Duodenal mucosa (tissue), 2 donors: ENCODE measurements around the gene KRIT1.
A peak's percentile ranks its signal among the peaks of the same experiment; 100 is the strongest.

ENCODE experiments used
- H3K27ac ChIP-seq: one replicate; pipeline ENCODE4 v1.7.0; 2013; ENCODE audit warnings: low read depth, low read length
- H3K27me3 ChIP-seq, 2 donors: one replicate each; pipeline ENCODE4 v1.7.0; 2013; ENCODE audit warnings: low read length in 2 of 2, control low read depth in 1 of 2; ENCODE audit not compliant: insufficient read depth in 2 of 2, control insufficient read depth in 1 of 2
- H3K36me3 ChIP-seq, 2 donors: one replicate each; pipeline ENCODE4 v1.7.0; 2013; ENCODE audit warnings: low read length in 2 of 2, control low read depth in 1 of 2; ENCODE audit not compliant: insufficient read depth in 2 of 2, control insufficient read depth in 1 of 2
- H3K4me1 ChIP-seq, 2 donors: one replicate each; pipeline ENCODE4 v1.7.0; 2013; ENCODE audit warnings: low read length in 2 of 2, control low read depth in 1 of 2; ENCODE audit not compliant: insufficient read depth in 2 of 2, control insufficient read depth in 1 of 2
- H3K4me3 ChIP-seq, 2 donors: one replicate each; pipeline ENCODE4 v1.7.0; 2013; ENCODE audit warnings: low read length in 2 of 2, low read depth in 1 of 2
- H3K9ac ChIP-seq, 2 donors: one replicate each; pipeline ENCODE4 v1.7.0; 2013; ENCODE audit warnings: low read length in 2 of 2, low read depth in 1 of 2
- H3K9me3 ChIP-seq, 2 donors: one replicate each; pipeline ENCODE4 v1.7.0; 2013; ENCODE audit warnings: low read length in 2 of 2, control low read depth in 1 of 2; ENCODE audit not compliant: control insufficient read depth in 1 of 2

The KRIT1 gene

GRCh38 chr7:92245487-92246359 is at the start of gene KRIT1, which contains the start of gene ANKIB1:
TSS of gene KRIT1 (minus strand) at chr7:92245914. CDS start at chr7:92242135, 3,779 bp downstream.
TSS of gene ANKIB1 (plus strand) at chr7:92245974. CDS start at chr7:92294979, 49,005 bp downstream.
- H3K9ac ChIP-seq: peak within 1 kb of the TSS; percentile 89 to 96
- peak within 1 kb of the TSS; percentile 97 to 99 for H3K4me3 ChIP-seq
- H3K9me3 ChIP-seq: no peaks in the 10 kb centered on the region
- peak within 1 kb of the TSS; percentile 88 for H3K27ac ChIP-seq
- H3K36me3 ChIP-seq: peaks cover 0 to 3% of the 10 kb centered on the region in 2 donors
- no peaks in the 10 kb centered on the region for H3K27me3 ChIP-seq
- peaks cover 28 to 32% of the 10 kb centered on the region in 2 donors for H3K4me1 ChIP-seq

GRCh38 chr7:92295391-92295790 is 49.7 kb upstream of the KRIT1 start:
- Histone ChIP-seq H3K4me3 (no peak overlapping the region), H3K27me3 (no peaks in the 10 kb centered on the region), H3K27ac (no peak overlapping the region), H3K4me1 (peaks cover 10 to 36% of the 10 kb centered on the region in 2 donors), H3K36me3 (no peaks in the 10 kb centered on the region), H3K9me3 (no peaks in the 10 kb centered on the region), H3K9ac (no peak overlapping the region)

GRCh38 chr7:92293896-92294590 is 48.3 kb upstream of the KRIT1 start:
- H3K4me3 ChIP-seq: peak overlapping the region; percentile 0 to 26
- H3K4me1 ChIP-seq: peaks cover 10 to 36% of the 10 kb centered on the region in 2 donors
- no peaks in the 10 kb centered on the region for H3K27me3 ChIP-seq
- no peaks in the 10 kb centered on the region for H3K36me3 ChIP-seq
- no peak overlapping the region for H3K9ac ChIP-seq
- no peaks in the 10 kb centered on the region for H3K9me3 ChIP-seq
- no peak overlapping the region for H3K27ac ChIP-seq

- H3K4me3 ChIP-seq: no peak overlapping the region
- H3K27me3 ChIP-seq: no peaks in the 10 kb centered on the region
- H3K36me3 ChIP-seq: no peaks in the 10 kb centered on the region
- no peaks in the 10 kb centered on the region for H3K9me3 ChIP-seq
- peaks cover 10 to 36% of the 10 kb centered on the region in 2 donors for H3K4me1 ChIP-seq
- no peak overlapping the region for H3K27ac ChIP-seq
- no peak overlapping the region for H3K9ac ChIP-seq
Observed at GRCh38 chr7:92292981-92293380, 47.3 kb upstream of the KRIT1 start.

DNA sequence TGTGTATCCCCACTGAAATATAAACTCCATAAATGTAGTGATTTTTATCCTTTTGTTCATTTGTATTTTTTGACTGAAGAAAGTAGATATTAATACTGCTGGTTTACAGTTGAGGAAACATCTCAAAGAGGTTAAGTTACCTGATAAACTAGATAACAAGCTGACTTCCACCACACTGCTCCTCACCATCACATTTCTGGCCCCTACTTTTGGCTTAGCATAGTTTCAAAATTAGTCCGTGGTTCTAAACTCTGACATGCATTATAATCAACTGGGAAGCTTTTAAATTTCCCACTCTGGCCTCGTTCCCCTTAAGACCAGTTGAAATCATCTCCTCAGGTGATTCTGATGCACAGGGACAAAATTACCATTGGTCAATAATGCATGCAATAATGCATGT is 43.6 kb upstream of the KRIT1 start:
- H3K27ac ChIP-seq: no peak overlapping the region
- H3K9me3 ChIP-seq: no peaks in the 10 kb centered on the region
- H3K9ac ChIP-seq: no peak overlapping the region
- no peaks in the 10 kb centered on the region for H3K36me3 ChIP-seq
- H3K4me1 ChIP-seq: peaks cover 10 to 17% of the 10 kb centered on the region in 2 donors
- no peak overlapping the region for H3K4me3 ChIP-seq
- H3K27me3 ChIP-seq: no peaks in the 10 kb centered on the region

DNA sequence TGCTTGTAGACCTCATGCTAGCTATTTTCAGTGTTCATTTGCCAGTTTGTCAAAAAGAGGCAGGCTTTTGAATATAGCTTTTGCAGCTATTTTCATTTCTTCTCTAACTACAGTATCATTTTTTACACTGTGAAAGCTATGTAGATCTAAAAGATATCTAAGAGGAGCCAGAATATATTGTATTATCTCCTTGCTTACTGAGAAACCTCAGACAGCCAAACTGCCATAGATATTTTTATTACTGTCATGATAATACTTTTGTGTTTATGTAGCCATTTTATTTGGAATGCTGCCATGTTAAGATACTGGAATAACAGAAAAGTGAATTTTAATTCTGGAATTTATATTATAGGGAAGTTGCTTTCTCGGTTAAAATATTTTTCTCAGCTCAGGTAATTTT is 37.2 kb upstream of the KRIT1 start:
- Histone ChIP-seq H3K9ac (no peak overlapping the region), H3K27ac (no peak overlapping the region), H3K27me3 (no peaks in the 10 kb centered on the region), H3K9me3 (no peaks in the 10 kb centered on the region), H3K4me1 (no peaks in the 10 kb centered on the region), H3K36me3 (no peaks in the 10 kb centered on the region), H3K4me3 (no peak overlapping the region)

DNA sequence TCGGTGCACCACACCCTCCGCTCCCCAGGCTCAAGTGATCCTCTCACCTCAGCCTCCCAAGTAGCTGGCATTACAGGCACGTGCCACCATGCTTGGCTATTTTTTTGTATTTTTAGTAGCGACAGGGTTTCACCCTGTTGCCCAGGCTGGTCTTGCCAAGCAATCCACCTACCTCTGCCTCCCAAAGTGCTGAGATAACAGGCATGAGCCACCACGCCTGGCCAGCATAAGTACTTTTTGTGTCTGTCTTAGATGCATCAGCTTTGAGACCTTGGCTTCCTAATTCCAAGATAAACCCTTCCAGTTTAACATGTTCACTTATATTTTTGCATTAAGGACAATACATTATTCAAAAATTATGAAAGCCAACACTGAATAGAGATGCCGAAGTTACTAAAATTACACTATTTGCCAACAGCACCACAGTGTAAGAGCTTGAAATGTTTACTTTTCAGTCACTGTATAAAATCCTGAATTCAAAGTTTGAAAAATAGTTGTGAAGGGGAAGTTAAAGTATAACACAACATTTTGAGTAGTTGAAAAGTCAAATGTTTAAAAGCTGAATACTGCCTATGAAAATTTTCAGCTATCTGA is 36.6 kb upstream of the KRIT1 start:
- no peaks in the 10 kb centered on the region for H3K36me3 ChIP-seq

GRCh38 chr7:92281031-92281430 is 35.3 kb upstream of the KRIT1 start:
- Histone ChIP-seq H3K27me3 (no peaks in the 10 kb centered on the region), H3K27ac (no peak overlapping the region), H3K9me3 (no peaks in the 10 kb centered on the region), H3K4me3 (no peak overlapping the region), H3K9ac (no peak overlapping the region), H3K4me1 (no peaks in the 10 kb centered on the region), H3K36me3 (no peaks in the 10 kb centered on the region)

More for the DNA sequence above, 36.6 kb upstream of the KRIT1 start:
- Histone ChIP-seq H3K27ac (no peak overlapping the region), H3K27me3 (no peaks in the 10 kb centered on the region), H3K4me3 (no peak overlapping the region), H3K9me3 (no peaks in the 10 kb centered on the region), H3K4me1 (no peaks in the 10 kb centered on the region), H3K9ac (no peak overlapping the region)

- Histone ChIP-seq H3K4me1 (no peaks in the 10 kb centered on the region), H3K9me3 (no peaks in the 10 kb centered on the region), H3K4me3 (no peak overlapping the region), H3K9ac (no peak overlapping the region), H3K36me3 (no peaks in the 10 kb centered on the region), H3K27ac (no peak overlapping the region), H3K27me3 (no peaks in the 10 kb centered on the region)
Observed at GRCh38 chr7:92279396-92280031, 33.8 kb upstream of the KRIT1 start.
